ENCODE data around the gene ADA. TPM values are rescaled to one million over a fixed set of nuclear protein-coding genes. Genes with fewer than 3 reads are reported as not detected.
A peak's percentile ranks its signal among the peaks of the same experiment; 100 is the strongest.
"Not testable (repeated sequence)": the region's sequence is repeated elsewhere in the genome, so short reads cannot be mapped to it uniquely, and the experiment has no call there.

Gene ADA
- total RNA-seq, 4 donors from 2014 or later: 11.1 to 14.9 (median 12.4) TPM

- Histone ChIP-seq H3K27ac (no peak overlapping the region), H3K27me3 (no peaks in the 10 kb centered on the region), H3K4me1 (peaks cover 0 to 28% (median 7%) of the 10 kb centered on the region in 4 donors), H3K4me3 (no peak overlapping the region), H3K9me3 (no peaks in the 10 kb centered on the region), H3K36me3 (peaks cover 0 to 34% (median 0%) of the 10 kb centered on the region in 3 donors)
- 91 to 92% methylated on average over 9 of the region's 9 CpGs for WGBS, 2 donors
- TF ChIP-seq EP300 (IDR thresholded peaks at IDR 0.05) (no peak), CTCF (IDR thresholded peaks at IDR 0.05) (no peak), POLR2A (IDR thresholded peaks at IDR 0.05) (no peak)
- no peak for DNase-seq (ENCODE audit: low spot score in 2 of 2)
Measured at GRCh38 chr20:44590980-44591778, 60.3 kb downstream of the ADA start.

DNA sequence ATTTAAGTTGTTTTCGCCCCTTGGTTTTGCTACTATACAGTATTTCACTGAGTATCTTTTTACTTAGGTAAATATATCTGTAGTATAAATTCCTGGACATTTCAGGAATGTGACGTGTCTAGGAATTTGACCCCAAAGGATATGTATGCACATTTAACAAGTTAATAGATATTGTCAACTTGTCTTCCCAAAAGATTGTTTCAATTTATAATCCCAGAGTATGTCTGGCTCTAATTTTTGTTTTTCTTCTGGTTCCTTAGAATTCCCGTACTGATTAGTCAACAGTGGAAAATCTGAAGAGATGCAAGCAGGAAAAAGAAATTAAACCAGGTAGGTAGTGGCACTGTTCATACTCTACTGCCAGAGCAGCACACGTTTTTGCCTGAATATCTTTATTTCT is 62.0 kb downstream of the ADA start:
- TF ChIP-seq POLR2A (IDR thresholded peaks at IDR 0.05) (no peak), CTCF (IDR thresholded peaks at IDR 0.05) (no peak), EP300 (IDR thresholded peaks at IDR 0.05) (no peak)
- no peak overlapping the region for H3K27ac ChIP-seq
- H3K9me3 ChIP-seq: no peaks in the 10 kb centered on the region
- no peak overlapping the region for H3K4me3 ChIP-seq
- no peak for DNase-seq (ENCODE audit: low spot score in 2 of 2)
- H3K27me3 ChIP-seq: no peaks in the 10 kb centered on the region
- peaks cover 0 to 34% (median 0%) of the 10 kb centered on the region in 3 donors for H3K36me3 ChIP-seq
- 84 to 87% methylated on average over 4 of the region's 4 CpGs for WGBS, 2 donors
- peaks cover 0 to 28% (median 7%) of the 10 kb centered on the region in 4 donors for H3K4me1 ChIP-seq

DNA sequence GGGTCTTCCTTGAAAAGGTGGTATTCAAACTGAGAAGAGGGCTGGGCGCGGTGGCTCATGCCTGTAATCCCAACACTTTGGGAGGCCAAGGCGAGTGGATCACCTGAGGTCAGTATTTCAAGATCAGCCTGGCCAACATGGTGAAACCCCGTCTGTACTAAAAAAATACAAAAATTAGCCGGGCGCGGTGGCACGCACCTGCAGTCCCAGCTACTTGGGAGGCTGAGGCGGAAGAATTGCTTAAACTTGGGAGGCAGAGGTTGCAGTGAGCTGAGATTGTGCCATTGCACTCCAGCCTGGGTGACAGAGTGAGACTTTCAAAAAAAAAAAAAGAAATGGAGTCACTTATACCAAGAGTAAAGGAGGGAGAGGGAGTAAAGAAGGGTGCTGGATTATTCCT is 63.2 kb downstream of the ADA start:
- Histone ChIP-seq H3K36me3 (peaks cover 0 to 34% (median 0%) of the 10 kb centered on the region in 3 donors), H3K4me1 (peaks cover 0 to 23% (median 3%) of the 10 kb centered on the region in 4 donors)
- H3K27me3 ChIP-seq; DNase-seq (ENCODE audit: low spot score in 2 of 2); H3K4me3 ChIP-seq; H3K9me3 ChIP-seq; H3K27ac ChIP-seq: not testable (repeated sequence)
- 95 to 97% methylated on average over 9 of the region's 9 CpGs for WGBS, 2 donors

GRCh38 chr20:44587035-44587980 is 64.2 kb downstream of the ADA start:
- no peak for TF ChIP-seq CTCF (IDR thresholded peaks at IDR 0.05)
- no peak for TF ChIP-seq POLR2A (IDR thresholded peaks at IDR 0.05)
- TF ChIP-seq EP300 (IDR thresholded peaks at IDR 0.05): no peak
- H3K9me3 ChIP-seq: no peaks in the 10 kb centered on the region
- peaks cover 0 to 29% (median 3%) of the 10 kb centered on the region in 4 donors for H3K4me1 ChIP-seq
- 66 to 68% methylated on average over 10 of the region's 10 CpGs for whole genome bisulfite sequencing, 2 donors
- peaks cover 0 to 27% (median 0%) of the 10 kb centered on the region in 3 donors for H3K36me3 ChIP-seq
- H3K27ac ChIP-seq: peak overlapping the region in 1 of 4 donors; percentile 50
- DNase-seq (ENCODE audit: low spot score in 2 of 2): no peak
- H3K4me3 ChIP-seq: no peak overlapping the region
- H3K27me3 ChIP-seq: no peaks in the 10 kb centered on the region

DNA sequence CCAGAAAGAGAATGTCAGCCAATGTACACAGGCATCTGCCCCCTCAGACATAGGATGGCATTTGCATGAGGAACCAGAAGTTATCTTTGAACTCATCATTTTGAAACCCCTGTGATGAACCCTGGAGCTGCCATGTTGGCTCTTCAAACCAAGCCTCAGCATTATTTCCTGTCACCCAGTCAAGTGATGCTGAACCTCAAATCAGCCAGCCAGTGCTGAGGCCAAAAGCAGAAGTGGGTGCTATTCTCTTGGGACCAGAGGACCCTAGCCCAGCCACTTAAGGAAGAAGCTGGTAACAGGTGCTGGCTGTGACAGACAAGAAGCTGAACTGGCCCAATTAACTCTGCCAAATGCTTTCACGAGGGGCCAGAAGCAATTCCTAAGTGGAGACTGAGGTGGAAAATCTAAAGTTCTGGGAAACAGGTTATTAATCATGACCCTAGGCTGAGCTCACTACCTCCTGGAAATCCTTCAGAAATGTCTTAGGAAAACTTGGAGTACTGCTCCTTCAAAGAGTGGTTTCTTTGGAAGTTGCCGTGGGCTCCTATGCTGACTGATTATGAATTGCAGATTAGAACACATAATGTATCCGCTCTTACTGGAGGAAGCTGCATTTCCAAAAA is 65.1 kb downstream of the ADA start:
- Histone ChIP-seq H3K4me1 (peaks cover 0 to 38% (median 10%) of the 10 kb centered on the region in 4 donors), H3K27ac (peak overlapping the region in 1 of 4 donors; percentile 77), H3K4me3 (no peak overlapping the region), H3K9me3 (no peaks in the 10 kb centered on the region), H3K27me3 (no peaks in the 10 kb centered on the region), H3K36me3 (peaks cover 0 to 18% (median 0%) of the 10 kb centered on the region in 3 donors)
- 66 to 73% methylated on average over 3 of the region's 3 CpGs for WGBS, 2 donors
- TF ChIP-seq POLR2A (IDR thresholded peaks at IDR 0.05) (no peak), EP300 (IDR thresholded peaks at IDR 0.05) (no peak), CTCF (IDR thresholded peaks at IDR 0.05) (no peak)
- DNase-seq (ENCODE audit: low spot score in 2 of 2): no peak

Data from tibial nerve (tissue), 4 donors.